HG02678 (cell line): ENCODE results near the gene ILRUN.
"Not testable (repeated sequence)": the region's sequence is repeated elsewhere in the genome, so short reads cannot be mapped to it uniquely, and the experiment has no call there.

ENCODE experiments used
- ATAC-seq: cut with Tn5 transposase; IDR thresholded peaks from one replicate; pipeline ENCODE4 v1.9.1; 2021; ENCODE audit warnings: mild to moderate bottlenecking, moderate library complexity; ENCODE audit not compliant: unreplicated experiment

ILRUN gene

DNA sequence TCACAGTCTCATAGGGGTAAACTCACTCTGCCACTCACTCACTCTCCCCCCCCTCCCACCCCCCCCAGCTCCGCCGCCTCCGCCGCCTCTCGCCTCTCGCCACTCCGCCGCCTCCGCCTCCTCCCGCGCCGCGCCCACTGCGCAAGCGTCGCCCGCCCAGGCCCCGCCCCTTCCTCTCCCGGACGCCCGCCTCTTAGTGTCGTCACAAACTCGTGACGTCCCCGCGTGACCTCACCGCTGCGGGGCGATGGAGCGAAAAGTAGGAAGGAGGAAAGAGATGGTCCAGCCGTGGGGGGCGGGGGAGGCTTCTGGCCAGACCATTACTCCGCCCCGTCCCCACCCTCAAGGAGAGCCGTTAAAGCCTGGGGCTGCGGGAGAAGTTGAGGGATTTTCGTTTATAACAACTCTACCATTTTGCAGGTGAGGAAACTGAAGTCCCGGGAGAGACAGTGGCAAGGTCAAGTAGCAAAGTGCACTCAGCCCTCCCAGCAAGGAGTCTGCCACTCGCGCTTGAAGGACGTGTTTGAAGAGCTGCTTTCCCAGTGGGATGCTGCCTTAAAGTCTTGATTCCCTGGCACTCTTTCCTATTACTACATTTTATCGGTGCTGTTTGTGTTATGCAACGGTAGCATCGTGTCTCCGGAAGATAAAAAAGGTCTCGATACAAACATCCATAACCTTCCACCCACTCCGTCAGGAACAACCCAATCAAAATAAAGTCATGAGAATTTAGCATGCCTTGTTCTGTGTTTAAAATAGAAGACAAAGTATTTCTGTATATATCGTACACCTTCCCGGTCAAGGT, at the start of gene ILRUN:
ILRUN (minus strand) TSS at position 29 of the 805 bp plus-strand sequence. CDS start 164 bp downstream, outside the sequence.
- ATAC-seq = peak; percentile 84

GRCh38 chr6:34745277-34746103, 48.9 kb upstream of the ILRUN start:
- no peak for ATAC-seq

GRCh38 chr6:34744294-34744647, 47.7 kb upstream of the ILRUN start:
- not testable (repeated sequence) for ATAC-seq

GRCh38 chr6:34743625-34744293, 47.2 kb upstream of the ILRUN start:
- no peak for ATAC-seq

- no peak for ATAC-seq
These were observed 45.5 kb upstream of the ILRUN start for GRCh38 chr6:34742094-34742493.

DNA sequence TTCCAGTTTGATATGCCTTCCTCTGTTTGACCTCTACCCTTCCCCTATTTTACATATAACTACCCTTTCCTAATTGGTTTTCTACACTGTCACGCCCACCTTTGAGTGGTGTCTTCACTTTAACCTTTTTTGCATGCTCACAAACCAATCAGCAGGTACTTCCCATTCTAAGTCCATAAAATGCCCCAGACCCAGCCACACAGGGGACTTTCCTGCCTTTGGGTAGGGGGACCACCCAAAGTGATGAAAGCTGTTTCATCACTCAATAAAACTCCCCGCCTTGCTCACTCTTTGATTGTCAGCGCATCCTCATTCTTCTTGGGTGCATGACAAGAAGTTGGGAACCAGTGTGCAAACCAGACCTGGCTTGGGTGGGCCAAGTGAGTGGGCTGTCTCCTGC, 40.3 kb upstream of the ILRUN start:
- ATAC-seq = no peak

DNA sequence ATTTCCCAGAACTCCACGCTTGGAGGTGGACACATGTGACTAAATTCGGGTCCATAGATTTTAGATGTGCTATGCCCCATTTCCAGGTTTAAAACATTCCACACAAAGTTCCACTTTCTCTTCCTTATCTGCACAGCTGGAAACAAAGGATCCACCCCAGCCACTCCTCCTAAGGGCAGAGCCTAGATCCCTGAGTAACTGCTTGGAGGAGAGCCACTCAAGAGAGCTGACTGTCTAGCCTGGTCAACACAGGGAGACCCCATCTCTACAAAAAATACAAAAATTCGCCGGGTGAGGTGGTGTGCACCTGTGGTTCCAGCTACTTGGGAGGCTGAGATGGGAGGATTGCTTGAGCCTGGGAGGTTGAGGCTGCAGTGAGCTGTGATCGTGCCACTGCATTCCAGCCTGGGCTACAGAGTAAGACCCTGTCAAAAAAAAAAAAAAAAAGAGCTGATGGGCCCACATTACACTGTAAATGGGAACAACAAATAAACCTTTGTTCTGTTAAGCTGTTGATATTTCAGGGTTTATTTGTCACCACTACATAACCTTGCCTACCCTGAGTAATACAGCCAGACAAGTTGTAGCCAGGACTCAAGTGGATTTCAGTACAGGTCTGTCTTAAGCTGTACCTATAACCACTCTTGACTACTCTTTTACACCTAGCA, 35.0 kb upstream of the ILRUN start:
- no peak for ATAC-seq

GRCh38 chr6:34729631-34730470, 33.3 kb upstream of the ILRUN start:
- ATAC-seq = no peak

GRCh38 chr6:34726055-34726454, 29.5 kb upstream of the ILRUN start:
- ATAC-seq = no peak

DNA sequence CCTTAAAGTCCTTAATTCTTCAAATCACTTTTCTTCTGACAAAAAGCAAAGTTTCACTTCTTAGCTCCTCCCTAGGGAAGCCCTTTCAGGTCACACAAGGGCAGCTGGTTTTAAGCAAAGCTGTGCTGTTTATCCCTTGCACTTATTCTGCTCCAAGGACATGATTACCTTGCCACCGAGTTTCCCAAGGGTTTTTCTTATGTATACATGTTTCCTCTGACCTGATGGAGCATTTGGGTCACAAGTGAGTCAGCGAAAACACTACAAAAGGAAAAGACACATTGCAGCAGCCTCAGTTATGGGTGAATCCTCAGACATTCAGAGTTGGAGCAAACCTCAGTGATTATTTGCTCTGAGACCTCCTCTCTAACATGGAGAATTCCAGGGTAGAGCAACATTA, 26.6 kb upstream of the ILRUN start:
- ATAC-seq = no peak

DNA sequence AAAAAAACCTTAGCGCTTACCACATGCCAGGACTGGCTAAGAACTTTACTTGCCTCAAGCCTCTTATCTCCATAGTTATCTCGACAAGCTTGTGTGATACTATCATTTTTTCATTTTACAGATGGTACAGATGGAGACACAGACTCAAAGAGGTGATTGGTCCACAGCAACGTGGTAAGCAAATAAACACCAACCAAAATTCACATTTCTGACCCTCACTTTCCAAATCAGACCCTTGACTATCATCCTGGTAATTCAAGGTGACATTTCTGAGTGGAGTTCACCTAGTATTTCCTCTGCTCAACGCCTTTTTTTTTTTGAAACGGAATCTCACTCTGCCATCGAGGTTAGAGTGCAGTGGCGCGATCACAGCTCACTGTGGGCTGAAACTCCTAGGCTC, 25.9 kb upstream of the ILRUN start:
- no peak for ATAC-seq

DNA sequence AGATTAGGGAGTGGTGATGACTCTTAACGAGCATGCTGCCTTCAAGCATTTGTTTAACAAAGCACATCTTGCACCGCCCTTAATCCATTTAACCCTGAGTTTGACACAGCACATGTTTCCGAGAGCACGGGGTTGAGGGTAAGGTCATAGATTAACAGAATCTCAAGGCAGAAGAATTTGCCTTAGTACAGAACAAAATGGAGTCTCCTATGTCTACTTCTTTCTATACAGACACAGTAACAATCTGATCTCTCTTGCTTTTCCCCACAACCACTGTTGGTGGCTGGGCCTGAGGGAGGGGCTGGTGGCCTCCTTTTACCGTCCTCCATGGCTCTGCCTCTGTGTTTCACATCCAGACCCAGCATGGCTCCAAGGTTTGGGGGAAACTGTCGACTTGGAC, 23.6 kb upstream of the ILRUN start:
- ATAC-seq = not testable (repeated sequence)

DNA sequence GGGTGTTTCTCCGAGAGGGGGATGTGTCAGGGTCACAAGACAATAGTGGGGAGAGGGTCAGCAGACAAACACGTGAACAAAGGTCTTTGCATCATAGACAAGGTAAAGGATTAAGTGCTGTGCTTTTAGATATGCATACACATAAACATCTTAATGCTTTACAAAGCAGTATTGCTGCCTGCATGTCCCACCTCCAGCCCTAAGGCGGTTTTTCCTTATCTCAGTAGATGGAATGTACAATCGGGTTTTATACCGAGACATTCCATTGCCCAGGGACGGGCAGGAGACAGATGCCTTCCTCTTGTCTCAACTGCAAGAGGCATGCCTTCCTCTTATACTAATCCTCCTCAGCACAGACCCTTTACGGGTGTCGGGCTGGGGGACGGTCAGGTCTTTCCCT, 23.1 kb upstream of the ILRUN start:
- ATAC-seq = not testable (repeated sequence)

GRCh38 chr6:34718976-34719375, 22.4 kb upstream of the ILRUN start:
- no peak for ATAC-seq

GRCh38 chr6:34717466-34717865, 20.9 kb upstream of the ILRUN start:
- ATAC-seq = no peak

DNA sequence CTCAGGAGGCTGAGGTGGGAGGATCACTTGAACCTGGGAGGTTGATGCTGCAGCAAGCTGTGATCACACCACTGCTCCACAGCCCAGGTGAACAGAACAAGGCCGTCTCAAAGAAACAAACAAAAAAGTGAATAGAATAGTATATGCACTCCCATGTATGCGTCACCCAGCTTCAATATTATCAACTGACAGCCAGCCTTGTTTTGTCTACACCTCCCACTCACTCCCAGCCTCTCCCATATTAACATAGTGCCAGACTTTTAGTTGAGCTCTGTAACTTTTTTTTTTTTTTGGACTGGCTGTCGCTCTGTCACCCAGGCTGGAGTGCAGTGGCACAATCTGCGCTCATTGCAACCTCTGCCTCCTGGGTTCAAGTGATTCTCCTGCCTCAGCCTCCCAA, 18.1 kb upstream of the ILRUN start:
- ATAC-seq = no peak

DNA sequence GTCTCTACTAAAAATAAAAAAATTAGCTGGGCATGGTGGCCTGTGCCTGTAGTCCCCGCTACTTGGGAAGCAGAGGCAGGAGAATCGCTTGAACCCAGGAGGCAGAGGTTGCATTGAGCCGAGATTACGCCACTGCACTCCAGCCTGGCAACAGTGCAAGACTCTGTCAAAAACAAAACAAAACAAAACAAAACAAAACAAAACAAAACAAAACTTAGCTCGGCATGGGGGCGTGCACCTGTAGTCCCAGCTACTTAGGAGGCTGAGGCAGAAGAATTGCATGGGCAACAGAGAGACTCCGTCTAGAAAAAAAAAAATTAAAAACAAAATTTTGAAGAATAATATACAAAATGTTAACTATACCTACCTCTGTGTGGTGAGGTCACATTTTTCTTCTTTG, 16.3 kb upstream of the ILRUN start:
- not testable (repeated sequence) for ATAC-seq

GRCh38 chr6:34709386-34709785, 12.8 kb upstream of the ILRUN start:
- ATAC-seq = no peak

DNA sequence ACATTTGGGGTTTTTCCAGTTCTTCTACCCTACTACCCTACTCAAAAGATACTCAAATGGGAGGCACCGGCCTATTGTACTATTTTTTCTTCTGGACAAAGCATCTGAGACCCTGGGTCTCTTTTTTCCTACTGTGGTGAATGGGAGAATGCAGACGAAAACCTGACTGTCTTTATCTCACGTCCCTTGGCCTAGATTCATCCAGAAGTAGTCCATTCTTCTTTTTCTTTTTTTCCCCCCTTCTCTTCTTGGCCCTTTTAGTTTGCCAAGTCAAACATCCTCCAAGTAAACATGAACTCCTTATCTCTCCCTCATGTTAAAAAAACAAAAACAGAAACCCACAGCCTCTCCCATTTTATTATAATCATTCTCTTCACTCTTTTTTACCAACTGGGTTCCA, 8.7 kb upstream of the ILRUN start:
- ATAC-seq = no peak

DNA sequence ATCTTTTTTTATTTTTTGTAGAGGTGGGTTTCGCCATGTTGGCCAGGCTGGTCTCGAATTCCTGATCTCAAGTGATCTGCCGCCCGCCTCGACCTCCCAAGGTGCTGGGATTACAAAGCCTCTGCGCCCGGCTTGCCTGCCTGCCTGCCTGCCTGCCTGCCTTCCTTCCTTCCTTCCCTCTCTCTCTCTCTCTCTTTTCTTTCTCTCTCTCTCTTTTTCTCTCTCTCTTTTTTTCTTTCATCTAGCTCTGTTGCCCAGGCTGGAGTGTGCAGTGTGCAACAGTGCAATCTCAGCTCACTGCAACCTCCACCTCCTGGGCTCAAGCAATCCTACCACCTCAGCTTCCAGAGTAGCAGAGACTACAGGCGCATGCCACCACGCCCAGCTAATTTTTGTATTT, 4.6 kb upstream of the ILRUN start:
- ATAC-seq = no peak
